ENCODE measurements around the gene KCNK15.

DNA sequence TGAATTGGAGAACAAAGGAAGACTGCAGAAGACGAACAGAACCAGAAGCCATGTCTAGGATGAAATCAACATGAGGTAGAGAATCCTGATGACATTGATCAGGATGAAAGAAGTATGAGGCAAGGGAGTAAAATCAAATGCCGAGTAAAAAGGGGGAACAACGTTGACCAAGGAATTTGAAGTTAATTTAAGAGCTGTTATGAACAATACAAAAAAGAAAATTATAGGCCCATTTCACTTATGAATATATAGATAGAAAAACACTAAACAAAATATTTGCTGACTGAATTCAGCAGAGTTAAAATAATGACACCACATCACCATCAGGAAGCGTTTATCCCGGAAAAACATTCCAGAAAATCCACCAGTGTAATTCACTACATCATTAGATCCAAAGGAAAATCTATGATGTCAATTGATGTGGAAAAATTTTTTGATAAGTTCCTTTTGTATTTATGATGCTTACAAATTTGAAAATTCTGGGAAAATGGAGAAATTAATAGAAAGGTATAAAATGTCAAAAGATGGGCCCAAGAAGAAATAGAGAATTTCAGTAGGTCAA, 38.6 kb upstream of the KCNK15 start:
- TF ChIP-seq, protein P1, sequence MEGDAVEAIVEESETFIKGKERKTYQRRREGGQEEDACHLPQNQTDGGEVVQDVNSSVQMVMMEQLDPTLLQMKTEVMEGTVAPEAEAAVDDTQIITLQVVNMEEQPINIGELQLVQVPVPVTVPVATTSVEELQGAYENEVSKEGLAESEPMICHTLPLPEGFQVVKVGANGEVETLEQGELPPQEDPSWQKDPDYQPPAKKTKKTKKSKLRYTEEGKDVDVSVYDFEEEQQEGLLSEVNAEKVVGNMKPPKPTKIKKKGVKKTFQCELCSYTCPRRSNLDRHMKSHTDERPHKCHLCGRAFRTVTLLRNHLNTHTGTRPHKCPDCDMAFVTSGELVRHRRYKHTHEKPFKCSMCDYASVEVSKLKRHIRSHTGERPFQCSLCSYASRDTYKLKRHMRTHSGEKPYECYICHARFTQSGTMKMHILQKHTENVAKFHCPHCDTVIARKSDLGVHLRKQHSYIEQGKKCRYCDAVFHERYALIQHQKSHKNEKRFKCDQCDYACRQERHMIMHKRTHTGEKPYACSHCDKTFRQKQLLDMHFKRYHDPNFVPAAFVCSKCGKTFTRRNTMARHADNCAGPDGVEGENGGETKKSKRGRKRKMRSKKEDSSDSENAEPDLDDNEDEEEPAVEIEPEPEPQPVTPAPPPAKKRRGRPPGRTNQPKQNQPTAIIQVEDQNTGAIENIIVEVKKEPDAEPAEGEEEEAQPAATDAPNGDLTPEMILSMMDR (optimal IDR thresholded peaks at IDR 0.05 in 1 of 3, IDR thresholded peaks at IDR 0.05 in 1 of 3, conservative IDR thresholded peaks at IDR 0.05 in 1 of 3; ENCODE audit: extremely low read depth in 1 of 3, insufficient read depth in 2 of 3, low read length in 3 of 3) = no peak
- no peak for TF ChIP-seq EZH2 (IDR thresholded peaks at IDR 0.05; ENCODE audit: low read length)

All from keratinocyte (primary cell).